Uterus (tissue), 2 donors: ENCODE data around the gene MASP1.

Source experiments
- CTCF ChIP-seq, 4 experiments: fragments of 200-600 bp in 2 of 4; fragments of 450-650 bp in 2 of 4; sonication (generic) in 2 of 4; IDR thresholded peaks; one replicate each; pipeline ENCODE4 v1.5.1; 2016 to 2019; ENCODE audit warnings: antibody characterized with exemption in 4 of 4, mild to moderate bottlenecking in 2 of 4, moderate library complexity in 1 of 4
- POLR2A ChIP-seq, 2 donors: fragments of 450-650 bp; IDR thresholded peaks; one replicate each; pipeline ENCODE4 v1.6.1; 2016; ENCODE audit warnings: antibody characterized with exemption in 2 of 2, mild to moderate bottlenecking in 1 of 2, moderate library complexity in 1 of 2

- no peak for TF ChIP-seq CTCF (IDR thresholded peaks at IDR 0.05)
- TF ChIP-seq POLR2A (IDR thresholded peaks at IDR 0.05), result no peak
These were observed 17.1 kb downstream of the MASP1 start for GRCh38 chr3:187274315-187274976.
